SK-N-SH (cell line): ENCODE data around the gene ERC2.

Experiments used
- EP300 ChIP-seq, 2 experiments: IDR thresholded peaks; 2 replicates each; pipeline versions ENCODE4 v1.4.0 to v1.6.1; 2012; ENCODE audit warnings: borderline replicate concordance in 1 of 2, low read depth in 1 of 2, low read length in 1 of 2
- NRF1 ChIP-seq: IDR thresholded peaks from 2 replicates; pipeline ENCODE4 v1.6.1; 2012; ENCODE audit warnings: low read depth, mild to moderate bottlenecking, low read length
- TAF1 ChIP-seq: IDR thresholded peaks from 2 replicates; pipeline ENCODE4 v1.6.1; 2012; ENCODE audit warnings: low read depth, mild to moderate bottlenecking, low read length, moderate library complexity, borderline replicate concordance
- TF ChIP-seq, protein P1 (sequence below): fragments of 200-600 bp; sonication (generic); IDR thresholded peaks from 2 replicates; pipeline ENCODE4 v1.6.1; 2017; ENCODE audit warnings: antibody characterized with exemption, mild to moderate bottlenecking, moderate library complexity
- TF ChIP-seq, protein P2 (sequence below): fragments of 150-350 bp; IDR thresholded peaks from 2 replicates; pipeline ENCODE4 v1.6.1; 2016; ENCODE audit warnings: mild to moderate bottlenecking, low read depth, low read length

DNA sequence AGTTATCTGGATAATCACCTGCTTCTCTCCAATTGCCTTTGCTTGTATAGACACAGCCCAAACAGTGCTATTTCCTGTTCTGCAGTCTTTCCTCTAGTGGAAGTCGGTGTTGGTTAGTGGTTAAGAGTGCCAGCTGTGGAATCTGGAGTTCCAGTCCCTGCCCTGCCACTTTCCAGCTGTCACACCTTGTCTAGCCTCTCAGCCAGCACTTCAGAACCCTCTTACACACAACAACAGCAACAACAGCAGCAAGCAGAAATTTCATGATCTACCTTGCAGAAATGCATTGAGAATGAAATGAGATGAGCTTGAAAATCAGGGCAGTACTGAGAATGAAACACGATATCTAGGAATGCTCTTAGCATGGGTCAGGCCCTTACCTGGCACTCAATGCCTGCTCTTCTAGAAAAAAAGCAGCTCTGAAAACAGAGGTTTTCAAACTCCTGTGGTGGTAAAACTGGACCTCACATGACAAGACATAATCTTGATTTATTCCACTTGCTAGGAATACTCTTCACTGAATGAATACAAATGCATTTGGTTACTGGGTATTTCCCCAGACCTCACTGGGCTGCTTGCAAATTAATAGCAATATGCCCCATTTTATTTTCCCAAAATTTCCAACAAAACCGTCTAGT, 977.9 kb downstream of the ERC2 start:
- TF ChIP-seq, protein P1, sequence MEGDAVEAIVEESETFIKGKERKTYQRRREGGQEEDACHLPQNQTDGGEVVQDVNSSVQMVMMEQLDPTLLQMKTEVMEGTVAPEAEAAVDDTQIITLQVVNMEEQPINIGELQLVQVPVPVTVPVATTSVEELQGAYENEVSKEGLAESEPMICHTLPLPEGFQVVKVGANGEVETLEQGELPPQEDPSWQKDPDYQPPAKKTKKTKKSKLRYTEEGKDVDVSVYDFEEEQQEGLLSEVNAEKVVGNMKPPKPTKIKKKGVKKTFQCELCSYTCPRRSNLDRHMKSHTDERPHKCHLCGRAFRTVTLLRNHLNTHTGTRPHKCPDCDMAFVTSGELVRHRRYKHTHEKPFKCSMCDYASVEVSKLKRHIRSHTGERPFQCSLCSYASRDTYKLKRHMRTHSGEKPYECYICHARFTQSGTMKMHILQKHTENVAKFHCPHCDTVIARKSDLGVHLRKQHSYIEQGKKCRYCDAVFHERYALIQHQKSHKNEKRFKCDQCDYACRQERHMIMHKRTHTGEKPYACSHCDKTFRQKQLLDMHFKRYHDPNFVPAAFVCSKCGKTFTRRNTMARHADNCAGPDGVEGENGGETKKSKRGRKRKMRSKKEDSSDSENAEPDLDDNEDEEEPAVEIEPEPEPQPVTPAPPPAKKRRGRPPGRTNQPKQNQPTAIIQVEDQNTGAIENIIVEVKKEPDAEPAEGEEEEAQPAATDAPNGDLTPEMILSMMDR: no peak
- TF ChIP-seq EP300 (IDR thresholded peaks at IDR 0.05; ENCODE audit: borderline replicate concordance in 1 of 2, low read depth in 1 of 2, low read length in 1 of 2) (no peak), NRF1 (no peak), TAF1 (no peak)
- TF ChIP-seq, protein P2, sequence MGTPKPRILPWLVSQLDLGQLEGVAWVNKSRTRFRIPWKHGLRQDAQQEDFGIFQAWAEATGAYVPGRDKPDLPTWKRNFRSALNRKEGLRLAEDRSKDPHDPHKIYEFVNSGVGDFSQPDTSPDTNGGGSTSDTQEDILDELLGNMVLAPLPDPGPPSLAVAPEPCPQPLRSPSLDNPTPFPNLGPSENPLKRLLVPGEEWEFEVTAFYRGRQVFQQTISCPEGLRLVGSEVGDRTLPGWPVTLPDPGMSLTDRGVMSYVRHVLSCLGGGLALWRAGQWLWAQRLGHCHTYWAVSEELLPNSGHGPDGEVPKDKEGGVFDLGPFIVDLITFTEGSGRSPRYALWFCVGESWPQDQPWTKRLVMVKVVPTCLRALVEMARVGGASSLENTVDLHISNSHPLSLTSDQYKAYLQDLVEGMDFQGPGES: no peak
